ENCODE results near the gene QKI. TPM values are rescaled to one million over a fixed set of nuclear protein-coding genes. Genes with fewer than 3 reads are reported as not detected.
"Not testable (repeated sequence)": the region's sequence is repeated elsewhere in the genome, so short reads cannot be mapped to it uniquely, and the experiment has no call there.

QKI gene
- total RNA-seq, result 10 to 100 TPM; 61.0 to 65.7 TPM

DNA sequence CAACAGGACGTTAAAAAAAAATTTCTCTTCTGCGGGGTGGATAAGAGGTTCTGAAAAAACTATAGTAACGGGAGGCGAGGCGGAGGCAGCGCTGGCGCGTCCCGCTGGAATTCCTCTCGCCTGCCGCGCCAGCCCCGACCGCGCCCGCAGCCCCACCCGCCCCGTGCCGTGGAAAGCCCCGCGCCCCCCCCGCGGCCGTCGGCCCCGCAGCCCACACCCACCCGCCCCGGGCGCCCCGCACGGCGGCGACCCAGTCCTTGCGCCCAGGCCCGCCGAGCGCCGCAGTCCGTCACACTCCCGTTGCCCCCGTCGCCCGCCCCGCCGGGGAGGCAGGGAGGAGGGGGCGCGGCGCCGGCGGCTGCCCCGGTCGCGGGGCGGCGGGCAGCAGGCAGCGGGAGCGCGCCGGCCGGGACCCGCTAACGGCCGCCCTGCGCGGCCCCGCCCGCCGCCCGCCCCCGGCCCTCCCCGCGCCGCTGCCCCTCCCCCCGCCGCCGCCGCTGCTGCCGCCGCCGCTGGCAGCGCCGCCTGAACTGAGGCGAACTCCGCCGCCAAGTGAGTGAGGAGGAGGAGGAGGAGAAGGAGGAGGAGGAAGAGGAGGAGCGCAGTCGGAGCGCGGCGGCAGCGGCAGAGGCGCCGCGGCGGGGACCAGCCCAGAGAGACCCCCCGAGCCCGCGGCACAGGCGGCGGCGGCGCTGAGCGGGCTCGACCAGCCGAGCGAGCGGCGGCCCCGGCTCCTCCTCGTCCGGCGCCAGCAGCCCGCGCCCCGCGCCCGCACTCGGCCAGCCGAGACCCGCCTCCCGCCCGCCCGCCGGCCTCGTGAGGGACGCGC lies at the start of gene QKI:
QKI (plus strand) TSS at position 602 of the 829 bp plus-strand sequence. CDS start 476 bp downstream, outside the sequence.
- ChIA-PET CTCF (no interaction called here), POLR2A (no interaction called here)

DNA sequence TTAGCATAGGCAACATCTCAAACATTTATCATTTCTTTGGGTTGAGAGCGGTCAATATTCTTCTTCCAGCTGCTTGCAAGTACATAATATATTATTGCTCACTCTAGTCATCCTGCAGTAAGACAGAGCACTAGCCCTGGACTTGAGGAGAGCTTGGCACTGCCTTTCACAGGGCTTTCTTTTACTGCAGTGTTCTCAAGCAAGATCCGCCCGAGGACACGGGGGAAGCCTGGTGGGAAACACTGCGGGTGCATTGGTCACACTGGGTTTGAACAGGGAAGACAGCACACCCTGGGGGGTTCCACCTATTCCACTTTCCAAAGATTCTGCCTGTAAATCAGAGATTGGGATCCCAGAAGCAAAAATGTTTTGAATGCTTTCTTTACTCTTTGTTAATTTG lies 48.2 kb upstream of the QKI start:
- POLR2A ChIA-PET, result no interaction called here
- CTCF ChIA-PET, result interaction anchor here (0.9 kb wide), 1 partner anchor 59 kb away, joined by 3 read pairs; no protein-coding TSS in a partner anchor

DNA sequence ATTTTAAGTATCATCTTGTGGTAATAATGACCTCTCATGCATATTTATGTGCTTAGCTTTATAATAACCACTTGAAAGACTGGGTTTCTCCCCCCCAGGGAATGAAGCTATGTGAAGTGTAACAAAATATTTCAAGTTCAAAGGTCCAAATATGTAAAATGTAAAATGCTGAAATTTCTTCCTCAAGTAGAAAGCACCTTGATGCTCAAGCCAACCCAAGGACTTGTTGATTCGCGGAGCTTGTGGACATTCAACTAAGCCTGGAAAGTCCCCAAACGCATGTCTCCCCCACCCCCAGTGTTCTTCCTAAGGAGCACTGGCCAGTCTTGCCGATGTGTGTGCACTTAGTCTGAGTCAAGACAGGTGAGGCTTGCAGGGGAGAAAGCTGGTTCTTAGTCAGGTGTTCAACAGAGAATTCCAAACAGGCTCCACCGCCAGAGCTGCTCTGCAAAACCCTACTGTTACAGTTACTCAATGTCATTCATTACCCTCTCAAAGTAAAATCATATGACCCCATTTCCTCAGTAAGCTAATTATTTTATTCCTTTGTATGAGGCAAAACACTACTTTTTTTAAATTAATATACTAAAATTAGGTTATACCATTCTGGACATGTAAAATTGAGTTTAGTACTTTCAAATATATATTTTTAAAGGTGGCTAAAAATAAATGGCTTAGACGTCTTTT lies 46.9 kb upstream of the QKI start:
- ChIA-PET CTCF (no interaction called here), POLR2A (no interaction called here)

DNA sequence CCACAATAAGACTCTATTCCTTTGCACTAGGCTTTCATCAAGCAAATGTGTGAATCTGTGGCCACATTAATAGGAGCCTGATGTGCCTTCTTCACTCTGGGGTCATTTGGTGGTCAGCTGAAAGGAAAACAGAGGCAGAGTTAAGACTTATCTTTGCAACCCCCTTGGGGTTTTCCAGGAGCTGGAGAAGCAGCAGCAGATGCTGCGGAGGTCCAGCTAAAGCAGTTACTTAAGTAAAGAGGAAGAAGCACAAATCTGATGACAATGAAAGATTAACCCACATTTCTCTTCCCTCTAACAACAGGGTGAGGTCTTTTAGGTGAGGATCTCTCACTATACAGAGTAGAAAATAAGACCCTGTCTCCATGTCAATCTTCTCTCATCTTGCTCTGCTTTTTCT lies 45.4 kb upstream of the QKI start:
- ChIA-PET CTCF (no interaction called here), POLR2A (no interaction called here)

DNA sequence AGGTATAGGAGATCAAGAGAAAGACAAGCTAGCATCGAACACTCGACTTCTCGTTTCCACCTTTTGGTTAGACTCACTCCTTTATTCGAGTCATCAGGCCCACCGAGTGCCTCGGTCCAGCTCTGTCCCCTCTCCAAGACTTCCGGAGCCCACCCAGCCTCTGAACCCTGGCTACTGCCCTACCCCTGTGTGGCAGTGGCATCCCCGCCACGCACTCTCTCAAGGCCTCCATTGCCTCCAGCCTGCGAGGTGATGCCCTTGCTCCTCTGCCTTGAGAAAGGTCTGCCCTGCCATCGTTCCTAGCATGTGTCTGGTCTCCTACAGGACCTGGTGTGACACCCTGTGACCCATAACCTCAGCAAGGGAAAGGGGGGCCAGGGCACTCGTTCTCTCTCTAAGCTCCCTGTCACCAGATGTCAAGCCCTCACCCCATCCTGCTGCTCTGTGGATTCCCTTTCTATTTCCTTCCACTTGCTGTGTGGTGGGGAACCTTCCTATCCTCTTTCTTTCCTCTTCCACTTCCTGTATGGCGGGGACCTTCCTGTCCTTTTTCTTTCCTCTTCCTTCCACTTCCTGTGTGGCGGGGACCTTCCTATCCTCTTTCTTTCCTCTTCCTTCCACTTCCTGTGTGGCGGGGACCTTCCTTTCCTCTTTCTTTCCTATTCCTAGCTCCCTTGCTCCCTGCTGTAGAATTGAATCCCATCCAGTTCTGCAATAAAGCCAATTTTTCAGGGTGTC lies 44.7 kb upstream of the QKI start:
- CTCF ChIA-PET, result no interaction called here

DNA sequence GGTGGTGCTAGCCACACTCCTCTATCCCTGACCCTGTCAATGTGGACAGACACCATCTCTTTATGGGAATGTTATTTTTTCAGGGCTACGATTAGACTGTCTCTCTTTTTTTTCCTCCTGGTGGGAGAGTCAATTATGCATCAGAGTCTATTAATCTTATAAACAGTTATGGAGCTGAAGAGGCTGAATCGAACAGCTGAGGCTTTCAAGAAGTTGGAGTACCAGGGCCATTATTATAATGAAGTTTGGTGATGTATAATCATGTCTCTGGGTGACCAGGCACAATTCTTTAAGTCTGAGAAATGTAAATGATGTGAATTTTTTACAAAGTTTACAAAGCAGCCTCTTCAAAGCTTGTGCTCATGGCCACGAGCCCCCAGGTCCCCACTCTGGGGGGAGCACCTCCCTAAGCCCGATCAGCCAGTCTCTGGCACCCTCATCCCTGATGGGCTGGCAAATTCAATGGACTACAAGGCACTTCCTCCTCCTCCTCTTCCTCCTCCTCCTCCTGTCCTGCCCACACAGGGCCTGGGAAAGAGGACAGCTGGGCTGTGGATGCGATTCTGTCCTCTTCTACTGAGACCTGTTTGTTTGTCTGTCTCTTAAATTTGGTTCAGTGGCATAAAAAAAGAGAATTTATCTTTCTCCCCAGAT lies 43.9 kb upstream of the QKI start:
- ChIA-PET POLR2A (no interaction called here), CTCF (no interaction called here)

More for the DNA sequence above, 44.7 kb upstream of the QKI start:
- POLR2A ChIA-PET, result no interaction called here

DNA sequence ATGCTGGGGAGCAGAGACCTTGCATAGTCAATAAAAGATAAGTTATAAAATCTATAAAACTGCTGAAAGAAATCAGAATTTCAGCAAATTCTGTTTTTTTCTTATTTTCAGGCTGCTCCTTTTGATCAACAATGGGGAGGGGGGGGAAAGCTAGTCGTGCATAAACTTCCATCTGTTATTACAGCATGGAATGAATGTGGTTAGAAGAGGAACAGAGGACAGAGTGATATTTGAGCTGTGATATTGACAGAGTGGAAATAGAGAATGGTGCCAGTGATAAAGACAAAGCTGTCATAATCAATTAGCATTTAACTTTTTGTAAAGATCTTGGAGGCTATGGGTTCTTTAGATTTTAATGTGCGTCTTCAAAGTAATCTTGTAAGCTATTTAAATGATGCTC lies 43.4 kb upstream of the QKI start:
- ChIA-PET CTCF (no interaction called here), POLR2A (no interaction called here)

DNA sequence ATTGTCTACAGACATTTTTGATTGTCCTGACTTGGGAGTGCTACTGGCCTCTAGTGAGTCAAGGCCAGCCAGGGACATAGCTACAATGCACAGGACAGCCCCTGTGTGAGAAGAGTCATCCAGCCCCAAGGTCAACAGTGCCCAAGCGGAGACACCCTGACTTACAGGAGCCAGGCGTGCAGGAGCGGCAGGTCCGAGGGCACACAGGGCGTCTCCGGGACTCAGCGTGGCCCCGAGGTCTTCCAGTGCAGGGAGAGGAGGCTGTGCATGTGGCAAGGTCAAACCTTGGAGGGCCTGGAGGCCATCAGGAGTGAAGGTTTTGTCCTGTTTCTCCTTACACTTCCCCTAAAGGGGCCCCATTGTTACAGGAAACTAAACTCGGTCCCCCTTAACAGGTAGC lies 41.3 kb upstream of the QKI start:
- ChIA-PET CTCF (no interaction called here), POLR2A (no interaction called here)

DNA sequence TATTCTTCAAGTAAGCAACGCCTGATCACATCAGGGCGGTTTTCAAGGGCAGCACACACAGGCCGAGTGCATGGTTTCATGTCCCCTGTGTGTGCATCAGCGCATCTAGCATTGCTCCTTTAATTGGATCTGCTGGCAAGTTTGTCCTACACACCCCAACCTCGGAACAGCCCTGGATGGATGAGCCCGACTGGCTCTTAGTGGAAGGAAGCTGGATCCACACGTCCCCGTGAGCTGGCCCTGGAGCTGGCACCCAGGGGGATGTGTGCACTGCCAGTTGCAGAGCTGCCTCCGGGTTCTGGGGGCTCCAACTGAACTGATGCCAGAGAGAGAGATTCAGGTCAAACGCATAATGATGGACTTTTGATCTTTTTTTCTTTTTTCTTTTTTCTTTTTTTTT lies 39.2 kb upstream of the QKI start:
- ChIA-PET CTCF (no interaction called here), POLR2A (no interaction called here)

DNA sequence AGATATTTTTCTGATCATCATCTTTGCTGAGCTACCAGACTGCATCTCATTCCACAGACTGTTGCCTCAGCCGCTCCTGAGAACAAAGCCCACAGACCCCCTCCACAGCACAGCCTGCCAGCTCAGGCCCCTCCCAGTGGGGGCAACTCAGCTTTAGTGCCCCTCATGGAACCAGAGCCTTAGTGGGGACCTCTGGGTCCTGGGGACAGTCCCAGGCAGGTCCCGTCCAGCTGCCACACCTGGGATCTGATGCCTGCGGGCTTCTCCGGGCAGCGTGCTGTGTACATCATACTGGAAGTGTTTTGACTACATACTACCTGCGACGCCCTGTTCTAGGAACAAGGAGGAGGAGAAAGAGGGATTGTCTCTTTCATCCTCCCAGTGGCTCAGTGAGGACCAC lies 38.3 kb upstream of the QKI start:
- POLR2A ChIA-PET, result no interaction called here

DNA sequence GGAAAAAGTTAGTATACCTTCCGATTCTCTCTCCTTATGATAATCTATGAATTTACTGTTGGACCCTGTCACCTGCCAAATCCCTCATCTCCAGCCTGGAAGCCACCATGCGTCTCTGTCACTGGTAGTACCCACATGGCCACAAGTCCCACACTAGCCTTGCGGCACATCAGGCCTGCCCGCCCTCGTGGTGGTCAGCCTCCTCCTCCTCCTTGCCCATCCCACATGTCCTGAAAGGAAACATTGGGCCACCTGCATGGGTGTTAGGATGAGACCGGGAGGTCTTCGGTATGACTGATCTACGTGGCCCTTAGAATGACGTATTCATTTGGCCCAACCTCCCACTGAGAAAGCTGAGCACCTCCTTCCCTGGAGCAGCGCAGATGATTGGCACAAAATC lies 37.0 kb upstream of the QKI start:
- POLR2A ChIA-PET, result no interaction called here
- CTCF ChIA-PET, result no interaction called here

More for the DNA sequence above, 38.3 kb upstream of the QKI start:
- CTCF ChIA-PET, result no interaction called here

DNA sequence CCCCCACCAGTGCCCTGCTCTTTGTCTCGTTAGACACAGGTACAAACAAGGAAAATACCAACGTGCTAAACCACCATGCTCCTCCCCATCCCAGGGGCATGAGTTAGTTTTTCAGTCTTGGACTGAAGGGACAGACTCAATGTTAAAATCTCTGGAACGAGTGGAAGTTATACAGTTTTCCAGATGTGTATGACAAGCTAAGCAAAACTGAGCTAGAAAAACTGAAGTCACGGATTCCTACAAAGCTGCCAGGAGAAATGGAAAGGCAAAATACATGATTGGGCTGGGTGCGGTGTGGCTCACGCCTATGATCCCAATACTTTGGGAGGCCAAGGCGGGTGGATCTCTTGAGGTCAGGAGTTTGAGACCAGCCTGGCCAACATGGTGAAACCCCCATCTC lies 34.3 kb upstream of the QKI start:
- POLR2A ChIA-PET, result no interaction called here
- CTCF ChIA-PET, result no interaction called here

DNA sequence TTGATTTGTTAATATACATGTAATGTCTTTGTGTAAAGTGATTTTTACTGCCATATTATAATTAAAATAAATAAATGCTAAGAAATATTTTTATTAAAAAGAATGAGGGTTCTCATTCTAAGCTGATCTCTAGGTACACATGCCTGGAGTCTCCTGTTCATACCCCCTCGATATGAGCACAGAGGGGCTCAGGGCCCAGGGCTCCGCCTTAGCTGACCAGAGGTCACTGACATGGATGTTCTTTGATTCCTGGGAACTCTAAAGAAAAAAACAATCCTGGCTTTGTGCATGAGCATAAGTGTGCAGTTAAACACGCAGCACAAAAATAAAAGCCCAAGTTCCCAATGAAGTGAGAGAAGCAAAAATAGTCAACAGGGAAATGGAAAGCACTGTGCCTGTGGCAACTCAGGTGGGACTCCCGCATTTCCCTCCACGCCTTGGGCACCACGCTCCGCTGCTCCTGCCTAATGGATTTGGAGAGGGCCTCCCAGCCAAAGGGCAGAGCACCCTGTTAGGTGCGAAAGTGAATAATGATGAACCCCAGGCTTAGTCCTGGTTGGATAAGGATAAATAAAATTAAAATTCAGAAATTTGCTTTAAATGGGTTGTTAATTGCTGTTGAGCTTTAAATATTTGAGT lies 33.3 kb upstream of the QKI start:
- POLR2A ChIA-PET, result no interaction called here
- CTCF ChIA-PET, result no interaction called here

DNA sequence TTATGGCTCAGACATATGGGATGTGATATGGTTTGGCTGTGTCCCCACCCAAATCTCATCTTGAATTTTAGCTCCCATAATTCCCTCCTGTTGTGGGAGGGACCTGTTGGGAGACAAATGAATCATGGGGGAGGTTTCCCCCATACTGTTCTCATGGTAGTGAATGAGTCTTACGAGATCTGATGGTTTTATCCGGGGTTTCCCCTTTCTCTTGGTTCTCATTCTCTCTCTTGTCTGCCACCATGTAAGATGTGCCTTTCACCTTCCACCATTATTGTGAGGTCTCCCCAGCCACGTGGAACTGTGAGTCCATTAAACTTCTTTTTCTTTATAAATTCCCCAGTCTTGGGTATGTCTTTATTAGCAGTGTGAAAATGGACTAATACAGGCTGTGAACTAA lies 31.1 kb upstream of the QKI start:
- CTCF ChIA-PET, POLR2A ChIA-PET: not testable (repeated sequence)

DNA sequence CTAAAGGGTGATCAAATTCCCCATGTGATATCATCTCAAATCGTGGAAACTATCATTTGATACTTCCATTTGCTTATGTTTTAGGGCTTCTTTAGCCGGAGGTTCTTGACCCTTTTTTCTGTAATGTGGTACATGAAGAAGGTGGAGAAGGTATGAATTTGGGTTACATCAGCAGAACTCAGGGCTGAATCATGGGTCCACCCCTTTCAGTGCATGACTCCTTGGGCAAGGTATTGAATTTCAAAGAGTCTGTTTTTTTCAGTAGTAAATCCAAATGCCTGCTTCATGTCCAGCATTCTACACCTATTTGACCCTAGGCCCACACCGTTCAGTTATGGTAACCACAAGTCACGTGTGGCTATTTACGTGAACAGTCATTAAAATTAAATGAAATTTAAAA lies 30.6 kb upstream of the QKI start:
- ChIA-PET POLR2A (no interaction called here), CTCF (no interaction called here)

DNA sequence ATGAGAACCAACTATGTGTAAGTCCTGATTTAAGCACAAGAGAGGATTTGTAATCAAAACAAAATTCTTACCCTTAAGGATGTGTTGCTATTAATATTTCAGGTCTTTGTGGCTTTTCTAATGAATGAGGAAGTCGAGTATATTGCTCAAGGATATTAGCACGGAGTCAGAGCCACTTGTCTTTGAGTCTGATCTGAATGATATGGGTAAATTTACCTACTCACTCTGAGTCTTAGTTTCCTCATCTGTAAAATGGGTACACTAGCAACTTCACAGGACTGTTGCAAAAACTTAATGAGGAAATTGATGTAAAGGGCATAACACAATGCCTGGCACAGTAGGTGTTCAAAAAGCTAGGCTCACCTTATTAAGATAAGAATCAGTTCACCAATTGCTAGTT lies 30.0 kb upstream of the QKI start:
- ChIA-PET CTCF (no interaction called here), POLR2A (no interaction called here)

DNA sequence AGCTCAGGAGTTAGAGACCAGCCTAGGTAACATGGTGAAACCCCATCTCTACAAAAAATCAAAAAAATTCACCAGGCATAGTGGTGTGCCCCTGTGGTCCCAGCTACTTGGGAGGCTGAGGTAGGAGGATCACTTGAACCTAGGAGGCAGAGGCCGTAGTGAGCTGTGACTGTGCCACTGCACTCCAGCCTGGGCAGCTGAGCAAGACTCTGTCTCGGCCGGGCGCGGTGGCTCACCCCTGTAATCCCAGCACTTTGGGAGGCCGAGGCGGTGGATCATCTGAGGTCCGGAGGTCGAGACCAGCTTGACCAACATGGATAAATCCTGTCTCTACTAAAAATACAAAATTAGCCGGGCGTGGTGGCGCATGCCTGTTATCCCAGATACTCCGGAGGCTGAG lies 29.0 kb upstream of the QKI start:
- CTCF ChIA-PET, result not testable (repeated sequence)
- POLR2A ChIA-PET, result interaction anchor here (0.6 kb wide), 1 partner anchor 27 kb away, joined by 3 read pairs; no protein-coding TSS in a partner anchor

DNA sequence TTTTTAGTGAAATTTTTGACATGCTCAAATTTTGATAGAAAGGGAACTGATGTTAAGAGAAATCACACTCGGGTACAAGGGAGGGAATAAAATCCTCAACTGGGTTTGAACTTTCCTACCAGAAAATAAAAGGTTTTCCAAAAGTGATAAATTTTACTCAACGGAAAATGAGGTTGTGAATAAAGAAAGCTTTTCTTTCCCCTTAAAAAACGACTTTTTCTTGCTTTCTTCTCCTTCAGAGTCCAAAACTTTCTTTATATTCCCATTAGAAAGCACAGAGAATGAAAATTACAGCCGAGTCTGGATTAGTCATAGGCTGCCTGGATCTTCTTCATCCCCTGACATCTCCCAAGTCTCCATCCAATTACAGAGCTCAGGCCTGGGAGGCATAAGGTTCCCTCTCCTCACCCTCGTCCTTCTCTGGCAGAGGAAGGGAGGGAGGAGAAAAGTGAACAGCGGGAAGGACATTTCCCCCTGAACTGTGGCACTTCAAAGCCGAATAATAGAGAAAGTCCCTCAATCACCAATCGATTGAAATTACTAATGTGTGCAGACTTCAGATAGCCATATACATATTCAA lies 28.1 kb upstream of the QKI start:
- POLR2A ChIA-PET, result no interaction called here
- CTCF ChIA-PET, result no interaction called here

DNA sequence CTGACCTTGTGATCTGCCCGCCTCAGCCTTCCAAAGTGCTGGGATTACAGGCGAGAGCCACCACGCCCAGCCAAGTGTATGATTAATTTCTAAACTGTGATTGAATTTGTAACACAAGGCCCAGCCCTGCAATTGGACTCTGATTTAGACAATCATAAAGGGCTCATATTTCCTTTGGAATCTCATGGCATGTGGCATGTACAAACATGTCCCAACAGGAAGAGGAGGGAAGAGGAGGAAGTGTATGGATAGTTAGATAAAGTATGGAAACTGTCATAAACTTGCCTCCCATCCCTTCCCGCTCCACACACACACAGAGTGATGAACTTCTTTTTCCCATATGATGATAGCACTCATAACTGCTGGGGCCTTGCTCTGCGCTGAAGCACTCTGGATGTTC lies 27.2 kb upstream of the QKI start:
- ChIA-PET POLR2A (no interaction called here), CTCF (no interaction called here)

DNA sequence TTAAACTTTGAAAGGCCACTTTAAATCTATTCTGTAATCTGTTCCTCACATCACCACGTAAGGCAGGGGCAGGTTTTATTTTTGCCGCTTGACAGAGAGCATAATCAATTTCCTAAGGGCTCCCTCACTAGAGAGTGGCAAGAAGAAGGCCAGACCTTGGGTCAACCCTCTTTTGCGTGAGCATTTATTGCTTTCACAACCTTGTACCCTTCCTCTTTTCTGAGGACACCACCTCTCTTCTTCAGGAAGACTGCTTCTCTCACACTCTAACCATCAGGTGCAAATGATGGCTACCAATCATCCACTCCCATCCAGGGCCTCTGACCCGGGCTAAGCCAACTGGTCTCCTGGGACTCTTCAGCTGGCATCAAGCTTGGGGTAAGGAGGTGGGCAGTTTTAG lies 25.2 kb upstream of the QKI start:
- CTCF ChIA-PET, result no interaction called here
- POLR2A ChIA-PET, result no interaction called here

Data from activated CD8-positive, alpha-beta memory T cell treated with anti-CD3 and anti-CD28 coated beads for 36 hours (primary cell).